Measurements from ENCODE around the gene SLC41A2.

DNA sequence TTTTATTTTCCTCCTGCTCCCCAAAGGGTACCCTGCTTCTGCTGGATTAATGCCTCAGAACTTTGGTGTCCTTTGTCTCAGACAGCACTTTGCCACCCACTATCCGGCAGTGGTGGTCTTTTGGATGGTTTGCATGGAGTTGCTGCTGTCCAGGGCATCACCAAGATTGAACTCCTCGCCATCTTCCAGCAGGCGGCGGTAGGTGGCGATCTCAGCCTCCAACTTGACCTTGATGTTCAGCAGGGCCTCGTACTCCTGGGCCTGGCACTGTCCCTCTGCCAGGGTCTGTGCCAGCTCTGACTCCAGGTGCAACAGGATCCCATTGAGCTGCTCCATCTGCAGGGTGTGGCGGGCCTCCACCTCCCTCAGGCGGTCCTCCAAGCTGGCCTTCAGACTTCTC lies 18.6 kb upstream of the SLC41A2 start:
- no peak for TF ChIP-seq EZH2 (IDR thresholded peaks at IDR 0.05; ENCODE audit: borderline replicate concordance, low read depth, low read length, severe bottlenecking)
- no peak for TF ChIP-seq POLR2AphosphoS5 (IDR thresholded peaks at IDR 0.05; ENCODE audit: insufficient read depth, low read depth, low read length)
- TF ChIP-seq, protein P1, sequence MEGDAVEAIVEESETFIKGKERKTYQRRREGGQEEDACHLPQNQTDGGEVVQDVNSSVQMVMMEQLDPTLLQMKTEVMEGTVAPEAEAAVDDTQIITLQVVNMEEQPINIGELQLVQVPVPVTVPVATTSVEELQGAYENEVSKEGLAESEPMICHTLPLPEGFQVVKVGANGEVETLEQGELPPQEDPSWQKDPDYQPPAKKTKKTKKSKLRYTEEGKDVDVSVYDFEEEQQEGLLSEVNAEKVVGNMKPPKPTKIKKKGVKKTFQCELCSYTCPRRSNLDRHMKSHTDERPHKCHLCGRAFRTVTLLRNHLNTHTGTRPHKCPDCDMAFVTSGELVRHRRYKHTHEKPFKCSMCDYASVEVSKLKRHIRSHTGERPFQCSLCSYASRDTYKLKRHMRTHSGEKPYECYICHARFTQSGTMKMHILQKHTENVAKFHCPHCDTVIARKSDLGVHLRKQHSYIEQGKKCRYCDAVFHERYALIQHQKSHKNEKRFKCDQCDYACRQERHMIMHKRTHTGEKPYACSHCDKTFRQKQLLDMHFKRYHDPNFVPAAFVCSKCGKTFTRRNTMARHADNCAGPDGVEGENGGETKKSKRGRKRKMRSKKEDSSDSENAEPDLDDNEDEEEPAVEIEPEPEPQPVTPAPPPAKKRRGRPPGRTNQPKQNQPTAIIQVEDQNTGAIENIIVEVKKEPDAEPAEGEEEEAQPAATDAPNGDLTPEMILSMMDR (IDR thresholded peaks at IDR 0.05; ENCODE audit: extremely low read depth in 1 of 2, insufficient read depth in 1 of 2, low read depth in 1 of 2, low read length in 2 of 2) = peak in 1 of 2 donors; percentile 2
- TF ChIP-seq MYC (IDR thresholded peaks at IDR 0.05; ENCODE audit: low read depth, low read length) = no peak
- no peak for TF ChIP-seq FOS (IDR thresholded peaks at IDR 0.05; ENCODE audit: borderline replicate concordance, insufficient read depth, low read length)

All from endothelial cell of umbilical vein (primary cell).